B cell (primary cell): ENCODE measurements around the gene CEP350. TPM values are rescaled to one million over a fixed set of nuclear protein-coding genes. Genes with fewer than 3 reads are reported as not detected.

Experiments
- ATAC-seq: fragments of 200-7000 bp; cut with Tn5 transposase; one replicate; pipeline ENCODE4 v1.10.0; 2021; ENCODE audit warnings: low read depth, mild to moderate bottlenecking, moderate number of reproducible peaks, moderate library complexity
- CTCF ChIA-PET: fragments of 350-600 bp; sonication (Branson Sonifier 250); formaldehyde crosslinking; loops from one replicate; lab custom pipeline; 2021; ENCODE audit warnings: antibody characterized with exemption, inconsistent platforms; lab: Charles Lee
- POLR2A ChIA-PET: fragments of 350-600 bp; sonication (Branson Sonifier 250); formaldehyde crosslinking; loops from one replicate; lab custom pipeline; 2021; ENCODE audit warnings: antibody characterized with exemption; lab: Charles Lee
- DNase-seq: peaks from one replicate; pipeline ENCODE4 v3.0.0; 2013
- H2AFZ ChIP-seq: 2 replicates; pipeline ENCODE4 v1.6.1; 2012; ENCODE audit warnings: mild to moderate bottlenecking, low read depth, low read length; ENCODE audit not compliant: insufficient read depth, poor library complexity, severe bottlenecking
- H3K27ac ChIP-seq, 2 donors: 1 replicate in 1 of 2; 2 replicates in 1 of 2; pipeline ENCODE4 v1.5.1; 2012 to 2013; ENCODE audit warnings: low read length in 2 of 2, mild to moderate bottlenecking in 2 of 2, moderate library complexity in 1 of 2
- H3K27me3 ChIP-seq, 4 experiments: fragments of 200-600 bp in 1 of 4; sonication (generic) in 1 of 4; replicated peaks in 1 of 4; 1 replicate in 2 of 4; 2 replicates in 2 of 4; pipeline versions ENCODE4 v1.6.1 to v1.7.0; 2013 to 2016; ENCODE audit warnings: low read length in 3 of 4, mild to moderate bottlenecking in 2 of 4, mixed read lengths in 1 of 4, moderate library complexity in 1 of 4; ENCODE audit not compliant: insufficient read depth in 4 of 4, control insufficient read depth in 3 of 4; ENCODE audit errors: control extremely low read depth in 1 of 4
- H3K36me3 ChIP-seq, 2 experiments: replicated peaks in 1 of 2; 1 replicate in 1 of 2; 2 replicates in 1 of 2; pipeline versions ENCODE4 v1.6.1 to v1.7.1; 2013; ENCODE audit warnings: low read length in 1 of 2; ENCODE audit not compliant: insufficient read depth in 2 of 2, control insufficient read depth in 1 of 2; ENCODE audit errors: control extremely low read depth in 1 of 2, extremely low read depth in 1 of 2
- H3K4me1 ChIP-seq, 2 donors: fragments of 200-600 bp in 1 of 2; sonication (generic) in 1 of 2; 1 replicate in 1 of 2; 2 replicates in 1 of 2; pipeline versions ENCODE4 v1.5.1 to v1.6.1; 2013 to 2017; ENCODE audit warnings: low read length in 2 of 2; ENCODE audit not compliant: control insufficient read depth in 2 of 2, insufficient read depth in 2 of 2
- H3K4me2 ChIP-seq: replicated peaks from 2 replicates; pipeline ENCODE3; 2012; ENCODE audit warnings: mild to moderate bottlenecking, low read depth, low read length; ENCODE audit not compliant: poor library complexity, severe bottlenecking
- H3K4me3 ChIP-seq, 5 experiments: fragments of 200-600 bp in 1 of 5; sonication (generic) in 1 of 5; 1 replicate in 3 of 5; 2 replicates in 2 of 5; pipeline versions ENCODE4 v1.5.1 to v1.7.0; 2011 to 2016; ENCODE audit warnings: low read length in 4 of 5, mild to moderate bottlenecking in 4 of 5, low read depth in 2 of 5, control low read depth in 1 of 5, moderate library complexity in 1 of 5; ENCODE audit not compliant: insufficient read depth in 1 of 5; ENCODE audit errors: control extremely low read depth in 1 of 5, extremely low read depth in 1 of 5
- H3K79me2 ChIP-seq: fragments of 200-600 bp; sonication (generic); one replicate; pipeline ENCODE4 v1.6.0; 2016; ENCODE audit warnings: low read length; ENCODE audit not compliant: control insufficient read depth, insufficient read depth
- H3K9ac ChIP-seq: fragments of 200-600 bp; sonication (generic); 2 replicates; pipeline ENCODE4 v1.6.1; 2017; ENCODE audit warnings: mild to moderate bottlenecking, low read length, moderate library complexity
- H3K9me3 ChIP-seq, 3 donors: one replicate each; pipeline versions ENCODE4 v1.6.1 to v1.7.1; 2013; ENCODE audit warnings: low read length in 2 of 3; ENCODE audit not compliant: control insufficient read depth in 2 of 3, insufficient read depth in 1 of 3; ENCODE audit errors: control extremely low read depth in 1 of 3
- H4K20me1 ChIP-seq: 2 replicates; pipeline ENCODE4 v1.6.0; 2012; ENCODE audit warnings: mild to moderate bottlenecking, low read length; ENCODE audit not compliant: insufficient read depth, control insufficient read depth, poor library complexity, severe bottlenecking
- H3K27ac Mint-ChIP-seq: one replicate; pipeline ENCODE4 v1.8.0; 2021; ENCODE audit warnings: mixed read lengths
- H3K27me3 Mint-ChIP-seq: one replicate; pipeline ENCODE4 v1.8.0; 2021; ENCODE audit warnings: mixed read lengths
- H3K4me1 Mint-ChIP-seq: one replicate; pipeline ENCODE4 v1.8.0; 2021; ENCODE audit warnings: mixed read lengths
- H3K4me3 Mint-ChIP-seq: one replicate; pipeline ENCODE4 v1.8.0; 2021; ENCODE audit warnings: mixed read lengths
- H3K9me3 Mint-ChIP-seq: one replicate; pipeline ENCODE4 v1.8.0; 2022; ENCODE audit warnings: mixed read lengths; ENCODE audit not compliant: insufficient read depth
- EZH2 ChIP-seq: IDR thresholded peaks from 2 replicates; pipeline ENCODE4 v1.6.1; 2012; ENCODE audit warnings: borderline replicate concordance, low read depth, mild to moderate bottlenecking, moderate library complexity, low read length; ENCODE audit not compliant: insufficient read depth, poor library complexity, severe bottlenecking
- WGBS: methylation state at CpG from one replicate; pipeline ENCODE4 v1.1.5; 2013; ENCODE audit warnings: missing lambda C conversion rate; ENCODE audit not compliant: insufficient coverage; 5-methylcytosine and 5-hydroxymethylcytosine counted together
- intact Hi-C: fragments of 100-400 bp; cut with micrococcal nuclease; formaldehyde crosslinking; loops from one replicate; pipeline ENCODE4 v1.10.0; 2022
- polyA plus RNA-seq: library from polyadenylated mRNA; depleted of rRNA; stranded (reverse); fragments of >200 nt; gene quantifications from 2 replicates; pipeline ENCODE4 v1.2.3, GENCODE V29; 2012
- total RNA-seq, 2 donors: library from RNA; stranded (reverse); fragments of 120-200 nt in 1 of 2; gene quantifications; 1 replicate in 1 of 2; 2 replicates in 1 of 2; pipeline versions ENCODE4 v1.2.3 to v1.2.4, GENCODE V29; 2013 to 2022
- TF ChIP-seq, protein P1 (sequence below): fragments of 200-600 bp; IDR thresholded peaks from one replicate; pipeline ENCODE4 v1.8.0; 2022; ENCODE audit warnings: antibody characterized with exemption, mild to moderate bottlenecking

Gene CEP350
- total and polyA plus RNA-seq, 2 donors (not counting 1 experiment from before 2014, with no cell fraction given): 7.4 to 92.3 TPM

DNA sequence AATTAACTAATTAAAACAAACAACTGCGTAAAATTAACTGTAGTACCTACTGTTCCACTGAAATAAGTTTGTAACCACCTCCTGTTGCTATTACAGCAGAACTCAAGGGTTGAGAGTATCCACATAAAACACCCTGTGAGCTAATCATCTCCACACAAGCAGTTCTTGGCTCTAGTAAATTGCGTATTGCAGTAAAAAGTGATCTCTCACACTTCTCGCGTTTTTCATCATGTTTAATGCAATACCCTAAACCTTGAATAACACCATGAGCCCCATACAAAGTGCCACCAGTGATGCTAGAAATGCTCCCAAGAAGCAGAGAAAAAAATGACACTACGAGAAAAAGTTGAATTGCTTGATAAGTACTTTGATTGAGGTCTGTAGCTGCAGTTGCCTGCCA lies 29.3 kb upstream of the CEP350 start:
- ChIA-PET POLR2A (no interaction called here), CTCF (no interaction called here)
- peaks cover 6 to 14% of the 10 kb centered on the region in 2 experiments for H3K36me3 ChIP-seq
- H3K27me3 ChIP-seq: no peaks in the 10 kb centered on the region
- H3K4me1 ChIP-seq: no peaks in the 10 kb centered on the region
- no peak for DNase-seq
- H3K9me3 Mint-ChIP-seq: no peaks in the 10 kb centered on the region
- H3K9ac ChIP-seq: no peak overlapping the region
- 100% methylated on average over 1 of the region's 5 CpGs for WGBS
- H3K4me3 ChIP-seq: no peak overlapping the region
- no peaks in the 10 kb centered on the region for H3K9me3 ChIP-seq
- no peaks in the 10 kb centered on the region for H3K79me2 ChIP-seq
- H3K27ac ChIP-seq: no peak overlapping the region
- ATAC-seq: no peak
- no peaks in the 10 kb centered on the region for H3K4me1 Mint-ChIP-seq
- no peak overlapping the region for H3K4me2 ChIP-seq
- H2AFZ ChIP-seq: no peak overlapping the region
- no peaks in the 10 kb centered on the region for H4K20me1 ChIP-seq
- no peak overlapping the region for H3K27ac Mint-ChIP-seq
- TF ChIP-seq, protein P1, sequence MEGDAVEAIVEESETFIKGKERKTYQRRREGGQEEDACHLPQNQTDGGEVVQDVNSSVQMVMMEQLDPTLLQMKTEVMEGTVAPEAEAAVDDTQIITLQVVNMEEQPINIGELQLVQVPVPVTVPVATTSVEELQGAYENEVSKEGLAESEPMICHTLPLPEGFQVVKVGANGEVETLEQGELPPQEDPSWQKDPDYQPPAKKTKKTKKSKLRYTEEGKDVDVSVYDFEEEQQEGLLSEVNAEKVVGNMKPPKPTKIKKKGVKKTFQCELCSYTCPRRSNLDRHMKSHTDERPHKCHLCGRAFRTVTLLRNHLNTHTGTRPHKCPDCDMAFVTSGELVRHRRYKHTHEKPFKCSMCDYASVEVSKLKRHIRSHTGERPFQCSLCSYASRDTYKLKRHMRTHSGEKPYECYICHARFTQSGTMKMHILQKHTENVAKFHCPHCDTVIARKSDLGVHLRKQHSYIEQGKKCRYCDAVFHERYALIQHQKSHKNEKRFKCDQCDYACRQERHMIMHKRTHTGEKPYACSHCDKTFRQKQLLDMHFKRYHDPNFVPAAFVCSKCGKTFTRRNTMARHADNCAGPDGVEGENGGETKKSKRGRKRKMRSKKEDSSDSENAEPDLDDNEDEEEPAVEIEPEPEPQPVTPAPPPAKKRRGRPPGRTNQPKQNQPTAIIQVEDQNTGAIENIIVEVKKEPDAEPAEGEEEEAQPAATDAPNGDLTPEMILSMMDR: no peak
- no peak for TF ChIP-seq EZH2
- H3K27me3 Mint-ChIP-seq: no peaks in the 10 kb centered on the region
- H3K4me3 Mint-ChIP-seq: no peak overlapping the region
- intact Hi-C loops: no loop called here

DNA sequence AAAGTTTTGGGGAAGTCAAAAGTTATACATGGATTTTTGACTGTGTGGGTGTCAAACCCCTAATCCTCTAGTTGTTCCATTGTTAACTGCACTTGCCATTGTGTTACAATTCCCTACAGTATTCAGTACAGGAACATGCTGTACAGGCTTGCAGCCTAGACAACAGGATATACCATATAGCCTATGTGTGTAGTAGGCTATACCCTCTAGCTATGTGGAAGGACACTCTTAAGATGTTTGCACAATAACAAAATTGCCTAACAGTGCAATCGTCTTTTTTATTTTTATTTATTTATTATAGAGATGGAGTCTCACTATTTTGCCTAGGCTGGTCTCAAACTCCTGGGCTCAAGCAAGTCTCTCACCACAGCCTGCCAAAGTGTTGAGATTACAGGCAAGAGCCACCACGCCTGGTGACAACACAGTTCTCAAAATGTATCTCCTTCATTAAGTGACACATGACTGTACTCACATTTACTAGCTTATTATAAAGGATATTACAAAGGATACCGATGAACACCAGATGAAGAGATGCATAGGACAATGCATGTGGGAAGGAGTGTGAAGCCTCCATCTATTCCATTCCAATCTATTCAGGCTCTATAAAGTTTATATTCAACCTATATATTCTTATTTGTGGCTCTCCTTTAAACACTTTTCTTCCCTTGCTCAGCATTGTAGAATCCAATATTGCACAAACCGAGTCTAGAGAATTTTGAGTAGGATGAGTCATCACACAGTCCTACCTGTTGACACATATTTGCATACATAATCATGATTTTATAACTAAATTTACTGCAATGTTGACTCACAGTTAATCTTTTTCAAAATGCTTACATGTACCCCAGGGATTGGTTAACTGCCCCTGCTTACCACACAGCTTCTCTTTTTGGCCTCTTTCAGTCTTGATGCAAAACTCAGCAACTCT lies 28.4 kb upstream of the CEP350 start:
- TF ChIP-seq, protein P1: no peak
- TF ChIP-seq EZH2: no peak
- H3K27ac ChIP-seq: no peak overlapping the region
- no peaks in the 10 kb centered on the region for H3K27me3 ChIP-seq
- H2AFZ ChIP-seq: no peak overlapping the region
- Mint-ChIP-seq H3K4me3 (no peak overlapping the region), H3K27me3 (no peaks in the 10 kb centered on the region), H3K9me3 (no peaks in the 10 kb centered on the region), H3K4me1 (no peaks in the 10 kb centered on the region), H3K27ac (no peak overlapping the region)
- peaks cover 6 to 10% of the 10 kb centered on the region in 2 experiments for H3K36me3 ChIP-seq
- intact Hi-C loops: no loop called here
- WGBS: no CpG with 5 or more reads among the region's 4 CpGs
- H3K4me2 ChIP-seq: no peak overlapping the region
- DNase-seq (no peak), ATAC-seq (no peak)
- H3K9me3 ChIP-seq: no peaks in the 10 kb centered on the region
- no peak overlapping the region for H3K9ac ChIP-seq
- POLR2A ChIA-PET: no interaction called here
- CTCF ChIA-PET: no interaction called here
- H3K4me3 ChIP-seq: no peak overlapping the region
- H4K20me1 ChIP-seq: no peaks in the 10 kb centered on the region
- H3K79me2 ChIP-seq: no peaks in the 10 kb centered on the region
- no peaks in the 10 kb centered on the region for H3K4me1 ChIP-seq
